ENCODE measurements around the gene AFF3.
"Not testable (repeated sequence)": the region's sequence is repeated elsewhere in the genome, so short reads cannot be mapped to it uniquely, and the experiment has no call there.

AFF3 gene

GRCh38 chr2:99957332-99958133 lies 184.9 kb downstream of the AFF3 start:
- DNase-seq: no peak

GRCh38 chr2:99956232-99957030 lies 186.0 kb downstream of the AFF3 start:
- no peak for DNase-seq

GRCh38 chr2:99953750-99954149 lies 188.6 kb downstream of the AFF3 start:
- DNase-seq: no peak

DNA sequence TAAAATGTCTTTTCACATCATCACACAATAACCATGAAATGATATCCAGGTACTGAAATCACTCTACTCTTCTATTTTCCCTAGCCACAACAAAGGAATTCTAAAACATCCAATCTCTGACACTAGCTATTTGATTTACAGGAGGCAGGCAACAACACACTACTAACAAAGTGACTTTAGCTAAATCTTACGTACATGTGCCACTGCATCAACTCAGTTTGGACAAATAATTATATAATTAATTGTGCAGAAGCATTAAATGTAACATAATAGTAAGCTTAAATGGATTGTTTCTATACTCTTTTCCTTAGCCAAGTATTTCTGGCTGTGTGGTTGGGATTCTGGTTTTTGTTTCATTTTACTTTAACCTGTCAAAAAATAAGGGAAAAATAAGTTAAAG lies 192.4 kb downstream of the AFF3 start:
- DNase-seq: no peak

GRCh38 chr2:99949530-99949929 lies 192.9 kb downstream of the AFF3 start:
- DNase-seq: no peak

- DNase-seq: no peak
Observed at GRCh38 chr2:99948010-99948409, 194.4 kb downstream of the AFF3 start.

DNA sequence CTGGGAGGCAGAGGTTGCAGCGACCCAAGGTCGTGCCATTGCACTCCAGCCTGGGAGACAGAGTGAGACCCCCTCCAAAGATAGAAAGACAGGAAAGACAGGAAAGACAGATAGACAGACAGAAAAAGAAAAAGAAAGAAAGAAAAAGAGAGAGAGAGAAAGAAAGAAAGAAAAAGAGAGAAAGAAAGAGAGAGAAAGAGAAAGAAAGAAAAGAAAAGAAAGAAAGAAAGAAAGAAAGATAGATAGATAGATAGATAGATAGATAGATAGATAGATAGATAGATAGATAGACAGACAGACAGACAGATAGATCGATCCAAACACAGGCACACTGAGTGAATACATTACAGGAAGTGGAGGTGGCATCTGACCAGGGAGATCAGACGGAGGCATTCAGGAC lies 195.0 kb downstream of the AFF3 start:
- not testable (repeated sequence) for DNase-seq

- no peak for DNase-seq
Observed at GRCh38 chr2:99944019-99944418, 198.4 kb downstream of the AFF3 start.

DNA sequence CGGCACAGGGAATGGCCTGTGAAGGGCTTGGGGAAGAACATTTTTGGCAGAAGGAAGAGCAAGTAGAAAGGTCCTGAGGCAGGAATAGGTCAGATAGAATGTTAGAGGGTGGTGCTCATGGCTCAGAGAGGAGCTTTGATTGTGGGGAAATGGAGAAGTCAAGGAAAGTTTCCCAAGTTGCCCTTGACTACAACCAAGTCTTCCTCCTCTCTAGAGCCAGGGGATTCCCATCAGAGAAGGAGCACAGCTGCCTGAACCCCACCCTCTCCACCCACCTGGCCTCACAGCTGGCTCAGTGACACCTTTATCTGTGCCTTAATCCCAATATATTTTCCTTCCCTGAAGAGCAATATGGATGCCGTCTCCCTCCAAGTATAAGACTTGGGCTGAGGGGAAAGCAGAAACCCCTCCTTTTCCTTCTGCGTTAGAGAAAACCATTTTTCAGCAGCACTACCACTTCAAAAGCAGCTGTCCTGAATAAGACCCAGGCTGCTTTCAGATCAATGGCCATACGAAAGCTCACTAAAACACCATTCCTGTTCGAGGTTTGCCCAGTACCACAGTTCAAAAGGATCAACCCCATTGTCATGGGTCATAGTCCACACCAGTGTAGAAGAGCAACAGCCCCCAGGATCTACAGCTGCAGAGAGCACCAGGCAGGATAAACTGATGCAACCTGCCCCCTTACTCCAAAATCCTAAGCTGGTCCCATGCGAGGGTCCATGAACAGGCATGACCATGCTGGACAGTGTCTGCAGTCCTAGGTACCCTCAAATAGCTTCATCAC lies 199.6 kb downstream of the AFF3 start:
- no peak for DNase-seq

DNA sequence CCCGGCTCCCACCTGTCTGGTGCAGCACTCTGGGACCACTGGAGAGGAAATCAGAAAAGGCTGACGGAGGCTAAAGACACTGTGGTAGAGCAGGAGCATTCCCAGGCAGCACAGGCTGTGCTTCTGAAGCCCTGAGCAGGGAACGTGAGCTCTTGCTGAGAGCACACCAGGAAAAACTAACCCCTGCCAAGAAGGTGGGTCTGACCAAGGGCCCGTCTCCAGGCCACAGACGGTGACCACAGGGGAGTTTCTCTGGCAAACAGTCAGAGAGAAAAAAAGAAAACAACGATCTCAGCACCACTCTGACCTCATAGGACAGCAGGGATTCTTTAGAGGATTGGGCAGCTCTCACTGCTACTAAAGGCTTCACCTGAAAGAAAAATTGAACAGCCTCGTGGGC lies 201.4 kb downstream of the AFF3 start:
- no peak for DNase-seq

DNA sequence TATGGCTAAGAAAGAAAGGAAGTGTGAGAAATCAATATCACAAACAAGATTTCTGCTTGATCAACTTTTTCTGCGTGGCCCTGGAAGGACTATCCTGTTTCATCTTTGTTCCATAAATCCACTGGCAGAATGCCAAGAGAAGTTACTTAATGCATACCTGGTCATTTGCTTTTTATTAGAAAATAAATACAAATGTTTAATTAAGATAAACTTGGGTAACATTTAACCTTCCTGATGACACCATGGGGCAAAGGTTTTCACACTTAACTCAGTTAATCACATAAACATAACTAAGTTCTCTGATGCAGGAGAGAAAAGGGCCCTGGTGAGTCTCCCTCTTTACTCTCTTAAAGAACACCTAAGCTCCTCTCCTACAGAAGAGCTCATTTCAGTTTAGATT lies 203.3 kb downstream of the AFF3 start:
- DNase-seq: no peak

DNA sequence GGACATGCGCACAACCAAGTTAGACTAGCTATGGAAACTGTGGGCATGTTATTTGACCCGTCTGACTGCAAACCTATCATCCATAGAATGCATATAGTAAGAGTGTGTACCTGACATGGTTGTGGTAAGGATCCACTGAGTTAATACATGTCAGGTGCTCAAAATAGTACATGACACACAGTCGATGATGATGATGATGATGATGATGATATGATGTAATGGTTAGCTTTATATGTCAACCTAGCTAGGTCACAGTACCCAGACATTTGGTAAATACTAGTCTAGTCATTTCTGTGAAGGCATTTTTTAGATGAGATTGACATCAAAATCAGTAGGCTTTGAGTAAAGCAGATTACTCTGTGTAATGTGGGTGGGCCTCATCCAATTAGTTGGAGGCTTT lies 204.1 kb downstream of the AFF3 start:
- no peak for DNase-seq

DNA sequence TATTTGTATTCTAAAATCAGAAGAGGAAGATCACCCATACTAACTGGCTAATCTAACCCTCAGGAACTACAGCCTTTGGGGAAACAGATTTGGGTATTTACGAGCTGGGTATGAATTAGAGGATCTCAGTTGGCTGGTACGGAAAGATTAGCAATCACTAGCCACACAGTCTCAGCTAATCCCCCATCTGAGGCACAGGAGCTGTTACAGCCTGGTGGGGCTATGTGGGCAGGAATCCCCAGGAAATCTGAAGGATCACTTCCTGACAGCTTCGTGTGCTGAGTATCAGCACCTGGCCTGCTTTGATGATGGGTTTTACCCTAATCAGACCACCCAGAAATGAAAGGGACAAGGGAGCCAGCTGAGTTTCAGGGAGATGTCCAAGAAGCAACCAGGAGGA lies 206.3 kb downstream of the AFF3 start:
- no peak for DNase-seq

DNA sequence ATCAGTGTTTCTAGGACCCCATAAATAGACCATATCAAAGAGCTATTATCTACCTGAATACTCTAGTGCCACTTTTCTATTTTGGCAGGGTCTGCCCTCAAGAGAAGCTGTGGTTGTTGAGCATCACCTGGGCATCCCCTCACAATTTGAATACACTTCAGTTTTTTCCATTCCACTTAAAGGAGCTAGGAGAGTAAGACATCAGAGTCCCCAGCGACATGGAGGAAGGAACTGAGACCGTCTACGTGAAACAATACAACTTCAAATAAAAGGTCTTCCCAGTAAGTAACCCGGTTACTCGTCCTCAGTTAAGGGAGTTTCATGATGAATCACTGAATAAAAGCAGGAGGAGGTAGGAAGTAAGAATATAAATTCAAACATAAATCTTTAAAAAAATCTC lies 206.7 kb downstream of the AFF3 start:
- DNase-seq: no peak

DNA sequence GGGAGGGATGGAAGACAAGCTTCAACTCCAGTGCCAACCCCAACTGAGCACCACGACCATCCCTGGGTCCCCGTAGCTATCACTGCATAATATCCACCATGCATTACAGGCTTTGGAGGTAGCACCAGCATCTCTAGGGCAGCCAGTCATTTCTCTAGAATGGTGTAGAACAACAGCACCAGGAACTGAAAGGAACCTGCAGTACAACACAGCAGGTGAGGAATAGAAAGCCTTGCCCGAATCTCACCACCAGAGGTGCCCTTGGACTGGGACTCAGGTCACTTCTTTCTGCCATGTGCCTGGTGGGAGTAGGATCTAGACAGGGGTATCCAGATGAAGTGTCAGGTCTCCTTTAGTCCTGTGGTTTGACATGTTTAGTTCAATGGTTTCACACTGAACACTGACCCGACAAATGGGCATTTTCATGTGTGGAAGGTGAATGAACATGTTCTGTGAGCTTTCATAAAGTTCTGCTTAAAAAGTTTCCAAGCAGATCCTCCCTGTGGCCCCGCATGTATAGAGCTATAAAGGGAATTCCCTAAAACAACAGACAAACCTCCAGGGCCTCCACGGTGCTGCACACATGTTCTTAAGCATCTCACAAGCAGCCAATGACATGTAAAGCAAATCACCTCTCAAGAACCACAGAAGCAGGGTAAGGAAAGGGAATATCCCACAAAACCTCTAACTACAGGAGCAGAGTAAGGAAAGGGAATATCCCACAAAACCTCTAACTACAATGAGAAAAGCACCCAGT lies 208.3 kb downstream of the AFF3 start:
- DNase-seq: no peak

DNA sequence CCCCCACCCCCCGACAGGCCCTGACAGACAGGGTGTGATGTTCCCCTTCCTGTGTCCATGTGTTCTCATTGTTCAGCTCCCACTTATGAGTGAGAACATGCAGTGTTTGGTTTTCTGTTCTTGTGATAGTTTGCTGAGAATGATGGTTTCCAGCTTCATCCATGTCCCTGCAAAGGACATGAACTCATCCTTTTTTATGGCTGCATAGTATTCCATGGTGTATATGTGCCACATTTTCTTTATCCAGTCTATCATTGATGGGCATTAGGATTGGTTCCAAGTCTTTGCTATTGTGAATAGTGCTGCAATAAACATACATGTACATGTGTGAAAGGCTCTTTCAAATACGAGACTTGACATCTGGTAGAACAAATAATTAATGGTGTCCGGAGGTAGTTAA lies 208.9 kb downstream of the AFF3 start:
- not testable (repeated sequence) for DNase-seq

GRCh38 chr2:99928470-99929053 lies 213.8 kb downstream of the AFF3 start:
- DNase-seq: peak; percentile 4

- DNase-seq: not testable (repeated sequence)
Observed at GRCh38 chr2:99927690-99928207, 214.6 kb downstream of the AFF3 start.

DNA sequence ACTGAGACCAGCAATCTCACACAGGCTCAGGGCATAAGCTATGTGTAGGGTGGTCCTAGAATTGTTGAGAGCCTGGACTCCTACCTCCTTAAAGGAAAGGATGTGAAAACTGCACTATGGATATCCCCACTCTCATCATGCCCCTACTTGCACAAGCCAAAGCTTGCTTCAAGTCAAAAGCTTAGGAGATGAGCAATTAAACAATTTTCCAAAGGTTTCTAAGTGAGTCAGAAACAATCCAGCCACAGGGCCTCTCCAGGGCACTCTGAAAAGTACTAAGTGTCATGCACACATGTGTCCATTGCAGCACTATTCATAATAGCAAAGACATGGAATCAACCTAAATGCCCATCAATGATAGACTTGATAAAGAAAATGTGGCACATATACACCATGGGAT lies 215.4 kb downstream of the AFF3 start:
- no peak for DNase-seq

GRCh38 chr2:99925960-99926359 lies 216.4 kb downstream of the AFF3 start:
- no peak for DNase-seq

DNA sequence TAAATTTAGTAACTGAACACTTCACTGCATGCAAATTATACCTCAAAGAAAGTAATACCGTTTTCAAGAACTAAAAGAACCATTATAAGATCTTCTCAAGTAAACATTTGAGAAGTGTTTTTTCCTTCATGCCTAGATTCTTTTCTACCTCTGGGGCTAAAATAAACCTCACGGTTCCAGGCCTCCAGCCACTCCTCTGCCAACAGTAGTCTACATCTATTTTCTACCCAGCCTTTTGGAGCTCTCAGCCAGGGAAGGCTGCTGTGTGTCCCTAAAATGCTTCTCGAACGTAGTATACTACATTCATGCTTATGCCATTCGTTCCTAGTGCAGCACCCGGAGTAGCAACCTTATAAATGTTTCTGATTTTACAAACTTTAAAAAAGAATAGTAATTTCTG lies 219.7 kb downstream of the AFF3 start:
- DNase-seq: no peak

- DNase-seq: no peak
Observed at GRCh38 chr2:99921903-99922302, 220.5 kb downstream of the AFF3 start.

Data from activated gamma-delta T cell treated with Interleukin-2 at 50 U/mL for 16 hours (primary cell).